CD4-positive, alpha-beta memory T cell (primary cell): ENCODE results near the gene ZNF514. TPM values are rescaled to one million over a fixed set of nuclear protein-coding genes. Genes with fewer than 3 reads are reported as not detected.
"Not testable (repeated sequence)": the region's sequence is repeated elsewhere in the genome, so short reads cannot be mapped to it uniquely, and the experiment has no call there.

Source experiments
- CTCF ChIA-PET: fragments of 350-600 bp; sonication (Branson Sonifier 250); formaldehyde crosslinking; loops from one replicate; lab custom pipeline; 2021; ENCODE audit warnings: inconsistent platforms; ENCODE audit not compliant: partially characterized antibody; lab: Charles Lee
- POLR2A ChIA-PET: fragments of 350-600 bp; sonication (Branson Sonifier 250); formaldehyde crosslinking; loops from one replicate; lab custom pipeline; 2021; ENCODE audit not compliant: partially characterized antibody; lab: Charles Lee
- DNase-seq, 5 donors: peaks; one replicate each; pipeline versions ENCODE4 v3.0.0 to v3.0.0-alpha.2; 2020 to 2022; ENCODE audit warnings: mixed read lengths in 1 of 5
- H3K27ac ChIP-seq: one replicate; pipeline ENCODE4 v1.7.0; 2013; ENCODE audit warnings: low read depth, low read length
- H3K27me3 ChIP-seq: 2 replicates; pipeline ENCODE4 v1.7.0; 2013; ENCODE audit warnings: mild to moderate bottlenecking, low read length, moderate library complexity; ENCODE audit not compliant: insufficient read depth
- H3K36me3 ChIP-seq: 2 replicates; pipeline ENCODE4 v1.7.0; 2013; ENCODE audit warnings: mild to moderate bottlenecking, low read length, moderate library complexity; ENCODE audit not compliant: insufficient read depth
- H3K4me1 ChIP-seq: 2 replicates; pipeline ENCODE4 v1.7.0; 2013; ENCODE audit warnings: mild to moderate bottlenecking, low read length, moderate library complexity; ENCODE audit not compliant: insufficient read depth
- H3K4me3 ChIP-seq, 2 donors: one replicate each; pipeline ENCODE4 v1.7.0; 2013; ENCODE audit warnings: low read length in 2 of 2, mild to moderate bottlenecking in 1 of 2
- H3K9me3 ChIP-seq, 2 donors: one replicate each; pipeline ENCODE4 v1.7.0; 2013; ENCODE audit warnings: low read length in 2 of 2, control low read depth in 1 of 2; ENCODE audit not compliant: control insufficient read depth in 1 of 2
- H3K27ac Mint-ChIP-seq, 7 donors: one replicate each; pipeline ENCODE4 v1.8.0; 2020 to 2021; ENCODE audit warnings: mixed read lengths in 7 of 7, mild to moderate bottlenecking in 6 of 7, inconsistent platforms in 3 of 7, moderate library complexity in 3 of 7
- H3K27me3 Mint-ChIP-seq, 2 donors: one replicate each; pipeline ENCODE4 v1.8.0; 2020 to 2021; ENCODE audit warnings: mixed read lengths in 2 of 2
- H3K36me3 Mint-ChIP-seq, 2 donors: one replicate each; pipeline ENCODE4 v1.8.0; 2020 to 2021; ENCODE audit warnings: mixed read lengths in 2 of 2, inconsistent platforms in 1 of 2, mild to moderate bottlenecking in 1 of 2
- H3K4me1 Mint-ChIP-seq, 4 donors: one replicate each; pipeline ENCODE4 v1.8.0; 2020 to 2021; ENCODE audit warnings: mixed read lengths in 4 of 4, mild to moderate bottlenecking in 1 of 4
- H3K4me3 Mint-ChIP-seq, 8 donors: one replicate each; pipeline ENCODE4 v1.8.0; 2020 to 2021; ENCODE audit warnings: mixed read lengths in 8 of 8, mild to moderate bottlenecking in 7 of 8, moderate library complexity in 6 of 8, inconsistent platforms in 3 of 8
- H3K9me3 Mint-ChIP-seq, 8 donors: one replicate each; pipeline ENCODE4 v1.8.0; 2020 to 2021; ENCODE audit warnings: mixed read lengths in 8 of 8, mild to moderate bottlenecking in 5 of 8, inconsistent platforms in 3 of 8, moderate library complexity in 1 of 8
- intact Hi-C: fragments of 100-400 bp; cut with micrococcal nuclease; formaldehyde crosslinking; loops from one replicate; pipeline ENCODE4 v1.15.1; 2023
- polyA plus RNA-seq, 2 donors: library from polyadenylated mRNA; unstranded; fragments of 300-500 nt; fragmentation: Illumina TruSeq; gene quantifications; one replicate each; pipeline ENCODE4 v1.2.3, GENCODE V29; 2021
- total RNA-seq, 2 experiments: library from RNA; stranded (reverse); gene quantifications; one replicate each; pipeline ENCODE4 v1.2.3, GENCODE V29; 2021

Gene ZNF514
- total and polyA plus RNA-seq, 4 experiments from 2014 or later, result 7.3 to 37.1 (median 23.2) TPM

DNA sequence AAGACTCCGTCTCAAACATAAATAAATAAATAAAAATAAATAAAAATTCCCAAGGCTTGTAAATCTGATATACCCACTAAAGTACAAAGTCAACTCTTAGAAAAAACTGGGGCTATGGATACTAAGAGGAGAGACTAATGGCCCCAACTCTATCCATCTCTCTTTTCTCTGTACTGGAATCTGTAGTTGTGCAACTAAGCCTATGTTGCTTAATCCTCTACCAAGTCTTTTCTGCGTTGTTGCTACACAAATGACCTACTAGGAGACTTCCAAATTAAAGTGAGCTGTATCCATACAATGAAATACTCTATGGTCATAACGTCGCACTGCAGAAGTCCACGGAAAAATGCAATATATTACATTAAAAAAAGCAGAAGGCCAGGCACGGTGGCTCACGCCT lies 46.2 kb downstream of the ZNF514 start:
- POLR2A ChIA-PET, result interaction anchor here (1.1 kb wide), 1 partner anchor 90 kb away, joined by 6 read pairs; no protein-coding TSS in a partner anchor
- H3K9me3 ChIP-seq, result no peaks in the 10 kb centered on the region
- H3K27ac ChIP-seq, result no peak overlapping the region
- H3K36me3 Mint-ChIP-seq, result peaks cover 31 to 58% of the 10 kb centered on the region in 2 donors
- no peaks in the 10 kb centered on the region for H3K27me3 ChIP-seq
- no peaks in the 10 kb centered on the region for H3K27me3 Mint-ChIP-seq
- no peak overlapping the region for H3K4me3 ChIP-seq
- CTCF ChIA-PET, result interaction anchor here (1.5 to 12.1 kb wide), 3 partner anchors 13 to 91 kb away, joined by 4 to 279 read pairs (median 264); partner anchors contain the start of gene MAL
- H3K27ac Mint-ChIP-seq, result no peak overlapping the region
- no peaks in the 10 kb centered on the region for H3K9me3 Mint-ChIP-seq
- peaks cover 40% of the 10 kb centered on the region for H3K36me3 ChIP-seq
- intact Hi-C loops, result loop anchor here (10.0 kb wide), 1 partner anchor 239 kb away; the partner anchor contains the start of gene TEKT4
- H3K4me1 Mint-ChIP-seq, result peaks cover 16 to 27% (median 20%) of the 10 kb centered on the region in 4 donors
- no peak overlapping the region for H3K4me3 Mint-ChIP-seq
- no peak for DNase-seq
- H3K4me1 ChIP-seq, result peaks cover 17% of the 10 kb centered on the region

DNA sequence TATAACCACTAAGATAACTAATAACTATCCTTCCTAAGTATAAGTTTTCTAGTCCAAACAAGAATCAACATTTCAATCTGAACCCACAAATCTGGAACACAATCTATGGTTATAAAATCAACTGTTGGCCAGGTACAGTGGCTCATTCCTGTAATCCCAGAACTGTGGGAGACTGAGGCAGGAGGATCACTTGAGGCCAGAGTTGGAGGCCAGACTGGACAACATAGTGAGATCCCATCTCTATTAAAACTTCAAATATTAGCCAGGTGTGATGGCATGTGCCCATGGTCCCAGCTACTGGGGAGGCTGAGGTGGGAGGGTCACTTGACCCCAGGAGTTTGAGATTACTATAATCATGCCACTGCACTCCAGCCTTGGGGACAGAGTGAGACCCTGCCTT lies 49.3 kb downstream of the ZNF514 start:
- Mint-ChIP-seq H3K36me3 (peaks cover 51 to 77% of the 10 kb centered on the region in 2 donors), H3K27ac (no peak overlapping the region), H3K9me3 (no peaks in the 10 kb centered on the region), H3K27me3 (no peaks in the 10 kb centered on the region), H3K4me1 (peaks cover 4 to 14% (median 7%) of the 10 kb centered on the region in 4 donors), H3K4me3 (no peak overlapping the region)
- CTCF ChIA-PET, result no interaction called here
- Histone ChIP-seq H3K27me3 (no peaks in the 10 kb centered on the region), H3K9me3 (no peaks in the 10 kb centered on the region), H3K4me3 (no peak overlapping the region), H3K36me3 (peaks cover 69% of the 10 kb centered on the region), H3K27ac (no peak overlapping the region), H3K4me1 (peaks cover 8% of the 10 kb centered on the region)
- POLR2A ChIA-PET, result no interaction called here
- DNase-seq, result no peak
- intact Hi-C loops, result loop anchor here (10.0 kb wide), 1 partner anchor 236 kb away; the partner anchor contains the start of gene TEKT4

DNA sequence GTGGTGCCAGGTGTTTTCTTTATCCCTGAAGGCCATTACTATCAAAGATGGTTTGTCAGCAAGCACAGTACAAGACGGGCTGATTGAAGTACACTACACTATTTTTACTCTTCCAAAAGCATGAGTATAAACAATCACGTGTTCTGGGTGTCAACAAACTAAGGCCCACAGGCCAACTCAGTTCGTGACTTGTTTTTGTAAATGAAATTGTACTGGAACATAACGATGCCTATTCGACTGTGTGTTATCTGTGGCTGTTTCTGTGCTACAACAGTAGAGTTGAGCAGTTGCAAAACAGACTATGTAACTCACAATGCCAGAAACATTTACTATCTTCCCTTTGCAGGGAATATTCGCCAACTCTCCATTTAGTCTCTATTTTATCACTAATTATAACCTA lies 50.4 kb downstream of the ZNF514 start:
- H3K36me3 ChIP-seq, result peaks cover 64% of the 10 kb centered on the region
- no peaks in the 10 kb centered on the region for H3K4me1 ChIP-seq
- no peaks in the 10 kb centered on the region for H3K27me3 ChIP-seq
- H3K4me3 ChIP-seq, result no peak overlapping the region
- ChIA-PET CTCF (interaction anchor here (1.4 to 1.7 kb wide), 2 partner anchors 31 to 87 kb away, joined by 4 to 5 read pairs; no protein-coding TSS in a partner anchor), POLR2A (no interaction called here)
- Mint-ChIP-seq H3K36me3 (peaks cover 49 to 76% of the 10 kb centered on the region in 2 donors), H3K27me3 (no peaks in the 10 kb centered on the region), H3K9me3 (no peaks in the 10 kb centered on the region), H3K4me3 (no peak overlapping the region), H3K27ac (no peak overlapping the region), H3K4me1 (peaks cover 0 to 6% (median 3%) of the 10 kb centered on the region in 4 donors)
- no peak overlapping the region for H3K27ac ChIP-seq
- intact Hi-C loops, result no loop called here
- no peaks in the 10 kb centered on the region for H3K9me3 ChIP-seq
- no peak for DNase-seq

DNA sequence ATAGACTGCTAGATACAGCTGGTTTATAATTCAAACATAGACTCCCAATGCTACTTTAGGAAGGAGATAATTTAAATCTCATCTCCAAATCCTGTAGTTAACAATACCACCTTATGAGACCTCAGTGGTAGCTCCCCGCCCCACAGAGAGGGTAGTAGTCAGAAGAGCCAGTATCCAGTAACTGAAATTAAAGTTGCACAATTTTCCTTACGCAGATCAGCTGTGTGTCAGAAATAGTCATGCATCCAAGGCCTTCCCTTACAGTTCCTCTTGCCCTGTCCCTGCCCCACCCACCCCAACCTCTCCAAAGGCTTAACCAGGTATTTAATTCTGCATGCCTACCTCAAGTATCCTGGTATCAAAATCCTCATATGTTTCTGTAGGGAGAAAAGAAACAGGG lies 53.6 kb downstream of the ZNF514 start:
- intact Hi-C loops, result no loop called here
- Histone ChIP-seq H3K36me3 (peaks cover 56% of the 10 kb centered on the region), H3K4me1 (no peaks in the 10 kb centered on the region), H3K27ac (no peak overlapping the region), H3K9me3 (no peaks in the 10 kb centered on the region), H3K27me3 (no peaks in the 10 kb centered on the region), H3K4me3 (no peak overlapping the region)
- ChIA-PET CTCF (interaction anchor here (0.6 to 2.0 kb wide), 6 partner anchors 10 to 84 kb away, joined by 3 to 10 read pairs (median 4); no protein-coding TSS in a partner anchor), POLR2A (no interaction called here)
- no peaks in the 10 kb centered on the region for H3K27me3 Mint-ChIP-seq
- peak overlapping the region in 4 of 7 donors; percentile 29 to 64 (median 49) for H3K27ac Mint-ChIP-seq
- no peak for DNase-seq
- H3K36me3 Mint-ChIP-seq, result peaks cover 62 to 84% of the 10 kb centered on the region in 2 donors
- H3K9me3 Mint-ChIP-seq, result no peaks in the 10 kb centered on the region
- H3K4me1 Mint-ChIP-seq, result peaks cover 0 to 6% (median 2%) of the 10 kb centered on the region in 4 donors
- no peak overlapping the region for H3K4me3 Mint-ChIP-seq

DNA sequence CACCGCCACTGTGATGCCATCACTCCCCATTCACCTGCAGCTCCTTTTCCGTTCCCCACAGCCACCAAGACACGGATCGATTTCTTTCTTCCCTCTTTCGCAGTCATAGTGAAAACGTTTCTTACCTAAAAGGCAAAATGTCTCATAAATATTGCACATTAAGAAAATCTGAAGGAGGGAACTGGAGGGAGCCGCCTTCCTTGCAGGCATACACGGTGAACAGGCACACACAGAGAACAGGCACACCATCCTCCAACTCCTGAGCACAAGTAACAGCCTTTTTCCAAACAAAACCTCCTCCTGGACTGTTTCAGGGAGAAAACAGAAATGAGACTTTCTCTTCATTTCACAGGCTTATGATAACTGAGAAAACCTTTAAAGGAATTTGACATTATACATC lies 55.0 kb downstream of the ZNF514 start:
- Histone ChIP-seq H3K27me3 (no peaks in the 10 kb centered on the region), H3K9me3 (no peaks in the 10 kb centered on the region), H3K36me3 (peaks cover 52% of the 10 kb centered on the region), H3K27ac (no peak overlapping the region), H3K4me3 (no peak overlapping the region), H3K4me1 (no peaks in the 10 kb centered on the region)
- no peaks in the 10 kb centered on the region for H3K9me3 Mint-ChIP-seq
- H3K27me3 Mint-ChIP-seq, result no peaks in the 10 kb centered on the region
- no peak overlapping the region for H3K4me3 Mint-ChIP-seq
- POLR2A ChIA-PET, result no interaction called here
- no peak overlapping the region for H3K27ac Mint-ChIP-seq
- peaks cover 68 to 86% of the 10 kb centered on the region in 2 donors for H3K36me3 Mint-ChIP-seq
- CTCF ChIA-PET, result no interaction called here
- intact Hi-C loops, result no loop called here
- no peak for DNase-seq
- H3K4me1 Mint-ChIP-seq, result peaks cover 0 to 6% (median 5%) of the 10 kb centered on the region in 4 donors

DNA sequence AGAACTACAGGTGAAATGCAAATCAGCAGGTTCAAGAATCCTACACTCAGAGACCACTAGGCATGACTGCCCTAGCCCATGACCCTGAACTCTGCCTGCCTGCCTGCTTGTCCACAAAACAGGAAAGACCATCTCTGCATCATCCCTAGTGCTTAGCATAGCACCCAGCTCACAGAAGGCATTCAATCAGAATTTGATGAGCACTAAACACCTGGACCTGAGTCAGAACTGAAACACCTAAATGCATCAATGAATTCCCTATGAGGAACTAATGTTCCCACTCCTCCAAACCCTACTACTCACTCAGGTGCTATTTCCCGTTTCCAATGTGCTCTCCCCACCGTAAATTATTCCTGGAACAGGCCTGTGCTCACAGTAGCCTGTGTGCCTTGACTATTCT lies 59.7 kb downstream of the ZNF514 start:
- no peaks in the 10 kb centered on the region for H3K9me3 ChIP-seq
- no peak for DNase-seq
- no peak overlapping the region for H3K4me3 ChIP-seq
- no peak overlapping the region for H3K4me3 Mint-ChIP-seq
- ChIA-PET POLR2A (no interaction called here), CTCF (interaction anchor here (0.9 to 1.8 kb wide), 3 partner anchors 14 to 77 kb away, joined by 4 to 5 read pairs (median 4); no protein-coding TSS in a partner anchor)
- peaks cover 0 to 2% (median 0%) of the 10 kb centered on the region in 8 donors for H3K9me3 Mint-ChIP-seq
- peaks cover 18% of the 10 kb centered on the region for H3K36me3 ChIP-seq
- peak overlapping the region in 2 of 7 donors; percentile 13 to 22 for H3K27ac Mint-ChIP-seq
- H3K4me1 ChIP-seq, result no peaks in the 10 kb centered on the region
- intact Hi-C loops, result no loop called here
- H3K27me3 Mint-ChIP-seq, result no peaks in the 10 kb centered on the region
- peaks cover 75 to 81% of the 10 kb centered on the region in 2 donors for H3K36me3 Mint-ChIP-seq
- H3K4me1 Mint-ChIP-seq, result peaks cover 19 to 28% (median 21%) of the 10 kb centered on the region in 4 donors
- no peak overlapping the region for H3K27ac ChIP-seq
- no peaks in the 10 kb centered on the region for H3K27me3 ChIP-seq

DNA sequence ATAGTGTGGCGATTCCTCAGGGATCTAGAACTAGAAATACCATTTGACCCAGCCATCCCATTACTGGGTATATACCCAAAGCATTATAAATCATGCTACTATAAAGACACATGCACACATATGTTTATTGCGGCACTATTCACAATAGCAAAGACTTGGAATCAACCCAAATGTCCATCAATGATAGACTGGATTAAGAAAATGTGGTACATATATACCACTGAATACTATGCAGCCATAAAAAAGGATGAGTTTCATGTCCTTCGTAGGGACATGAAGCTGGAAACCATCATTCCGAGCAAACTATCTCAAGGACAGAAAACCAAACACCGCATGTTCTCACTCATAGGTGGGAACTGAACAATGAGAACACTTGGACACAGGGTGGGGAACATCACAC lies 61.4 kb downstream of the ZNF514 start:
- intact Hi-C loops, H3K4me3 ChIP-seq, POLR2A ChIA-PET, H3K27ac ChIP-seq, H3K4me1 ChIP-seq, H3K4me3 Mint-ChIP-seq, DNase-seq, H3K27me3 Mint-ChIP-seq, H3K27me3 ChIP-seq, H3K9me3 ChIP-seq, H3K27ac Mint-ChIP-seq, H3K9me3 Mint-ChIP-seq: not testable (repeated sequence)
- Mint-ChIP-seq H3K4me1 (peaks cover 21 to 43% (median 25%) of the 10 kb centered on the region in 4 donors), H3K36me3 (peaks cover 75 to 81% of the 10 kb centered on the region in 2 donors)
- H3K36me3 ChIP-seq, result peaks cover 18% of the 10 kb centered on the region
- CTCF ChIA-PET, result interaction anchor here (1.1 kb wide), 1 partner anchor 19 kb away, joined by 3 read pairs; no protein-coding TSS in a partner anchor
